Glomerular endothelial cell (primary cell): Measurements from ENCODE around the gene GMDS. TPM values are rescaled to one million over a fixed set of nuclear protein-coding genes. Genes with fewer than 3 reads are reported as not detected.

Experiments
- DNase-seq: peaks from one replicate; pipeline ENCODE4 v3.0.0-alpha.2; 2011; ENCODE audit warnings: low read depth, low spot score; ENCODE audit errors: extremely low read depth
- total RNA-seq: library from RNA; depleted of rRNA; stranded (reverse); fragments of >200 nt; gene quantifications from 2 replicates; pipeline ENCODE4 v1.2.3, GENCODE V29; 2015

GMDS gene
- total RNA-seq, 1 donor from 2014 or later, result 26.3 TPM

- no peak for DNase-seq
Observed at GRCh38 chr6:2182251-2182650, 63.2 kb downstream of the GMDS start.

DNA sequence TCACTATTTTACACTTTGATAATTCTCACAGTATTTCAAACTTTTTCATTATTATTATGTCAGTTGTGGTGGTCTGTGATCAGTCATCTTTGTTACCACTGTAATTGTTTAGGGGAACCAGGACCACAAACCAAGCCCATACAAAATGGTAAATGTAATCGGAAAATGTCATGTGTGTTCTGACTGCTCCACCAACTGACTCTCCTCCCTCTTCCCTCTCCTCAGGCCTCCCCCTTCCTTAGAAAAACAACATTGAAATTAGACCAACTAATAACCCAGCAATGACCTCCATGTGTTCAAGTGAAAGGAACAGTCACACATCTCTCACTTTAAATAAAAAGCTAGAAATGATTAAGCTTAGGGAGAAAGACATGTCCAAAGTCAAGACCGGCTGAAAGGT lies 63.8 kb downstream of the GMDS start:
- no peak for DNase-seq

- no peak for DNase-seq
Observed at GRCh38 chr6:2179950-2180349, 65.5 kb downstream of the GMDS start.

- DNase-seq, result no peak
Observed at GRCh38 chr6:2179241-2179640, 66.2 kb downstream of the GMDS start.

DNA sequence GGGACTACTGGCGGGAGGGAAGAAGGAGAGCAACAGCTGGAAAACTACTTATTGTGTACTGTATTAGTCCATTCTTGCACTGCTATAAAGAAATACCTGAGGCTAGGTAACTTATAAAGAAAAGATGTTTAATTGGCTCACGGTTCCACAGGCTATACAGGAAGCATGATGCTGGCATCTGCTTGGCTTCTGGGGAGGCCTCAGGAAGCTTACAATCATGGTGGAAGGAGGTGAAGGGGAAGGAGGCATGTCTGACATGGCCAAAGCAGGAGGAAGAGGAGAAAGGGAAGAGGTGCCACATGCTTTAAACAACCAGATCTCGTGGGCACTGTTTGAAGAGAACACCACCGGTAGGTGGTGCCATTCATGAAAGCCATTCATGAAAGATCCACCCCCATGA lies 67.3 kb downstream of the GMDS start:
- DNase-seq, result no peak

DNA sequence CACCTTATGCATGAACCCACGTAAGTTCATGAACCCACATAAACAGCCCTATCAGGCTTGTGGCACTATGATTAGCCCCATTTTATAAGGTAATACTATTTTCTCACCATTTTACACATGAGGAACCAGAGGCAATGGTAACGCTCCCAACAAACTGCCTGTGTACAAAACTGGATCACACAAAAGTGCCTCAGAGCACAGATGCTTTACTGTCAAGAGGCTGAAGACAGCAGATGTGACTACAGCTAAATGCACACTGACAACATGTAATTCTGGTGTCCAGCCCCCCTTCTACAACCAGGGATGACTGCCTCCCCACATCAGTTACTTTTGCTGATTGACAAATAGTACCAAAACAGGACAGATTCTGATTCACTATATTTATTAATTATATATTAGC lies 69.6 kb downstream of the GMDS start:
- DNase-seq, result no peak

DNA sequence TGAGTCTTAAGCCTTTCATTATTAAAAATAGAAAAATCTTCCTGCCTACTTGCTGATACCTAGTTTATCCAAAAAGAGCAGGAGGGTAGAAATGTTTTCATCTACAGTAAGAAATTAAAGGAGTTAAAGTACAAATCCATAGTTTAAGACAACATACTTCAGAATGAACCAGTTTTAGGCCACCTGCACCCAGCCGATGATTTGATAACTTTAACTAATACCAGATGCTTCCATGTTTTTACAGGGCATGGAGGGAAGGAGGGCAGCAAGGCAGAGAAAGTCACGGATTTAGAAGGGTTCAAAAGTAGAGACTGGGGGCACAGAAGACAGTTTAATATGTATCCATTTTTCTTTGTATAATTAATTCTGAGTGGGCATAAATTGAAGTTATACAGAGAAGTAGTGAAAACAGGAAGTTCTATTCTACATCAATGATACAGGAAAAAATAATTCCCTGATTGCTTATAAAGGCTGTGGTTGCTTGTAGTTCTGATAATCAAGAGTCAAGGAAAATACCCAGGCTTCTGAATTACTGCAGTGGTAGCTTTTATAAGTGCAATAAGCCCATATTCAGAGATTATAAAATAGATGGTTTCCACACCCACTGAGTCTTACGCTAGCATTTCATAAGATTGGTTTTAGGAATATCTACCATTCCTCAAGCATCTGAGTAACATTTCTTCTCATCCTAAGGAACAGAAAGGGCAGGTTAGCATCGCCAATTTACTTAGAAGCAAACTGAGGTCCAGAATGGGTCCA lies 72.0 kb downstream of the GMDS start:
- DNase-seq, result no peak

DNA sequence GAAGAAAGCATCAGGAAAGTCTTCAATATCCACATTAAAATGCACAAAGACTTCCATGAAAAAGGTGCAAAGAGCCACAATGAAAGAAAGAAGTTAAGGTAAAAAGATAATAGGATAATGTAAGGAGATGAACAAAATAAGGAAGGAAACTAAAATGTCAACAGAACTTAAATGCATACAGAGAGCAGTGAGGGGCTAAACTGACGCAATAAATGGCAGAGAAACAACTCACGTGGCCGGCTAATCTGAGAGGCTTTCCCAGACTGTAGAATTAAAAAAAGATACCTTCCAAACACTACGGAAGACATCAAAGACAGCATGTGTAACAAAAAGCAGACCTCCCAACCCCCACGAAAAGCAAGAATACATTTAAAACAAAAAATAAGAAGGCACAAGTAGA lies 73.7 kb downstream of the GMDS start:
- DNase-seq, result no peak

DNA sequence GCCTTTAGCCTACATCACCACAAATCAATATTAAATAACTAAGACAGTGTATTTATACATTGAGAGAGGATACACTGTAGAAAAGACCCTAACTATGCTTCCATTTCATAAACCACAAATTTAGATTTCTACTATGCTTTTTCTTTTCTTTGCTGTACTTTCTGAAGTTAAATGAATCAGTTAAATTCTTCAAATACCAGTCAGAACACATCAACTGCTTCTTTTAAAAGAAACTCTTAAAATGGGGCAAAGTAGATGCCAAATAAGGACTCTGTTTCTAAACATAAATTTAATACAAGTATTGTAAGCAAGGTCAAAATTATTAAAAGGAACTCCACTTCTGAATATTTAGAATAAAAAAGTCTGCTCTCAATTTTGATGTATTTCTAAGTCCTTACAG lies 76.9 kb downstream of the GMDS start:
- no peak for DNase-seq

GRCh38 chr6:2166717-2167116 lies 78.7 kb downstream of the GMDS start:
- no peak for DNase-seq

- DNase-seq, result no peak
Observed at GRCh38 chr6:2165286-2165685, 80.1 kb downstream of the GMDS start.

GRCh38 chr6:2164481-2164880 lies 80.9 kb downstream of the GMDS start:
- DNase-seq, result no peak

DNA sequence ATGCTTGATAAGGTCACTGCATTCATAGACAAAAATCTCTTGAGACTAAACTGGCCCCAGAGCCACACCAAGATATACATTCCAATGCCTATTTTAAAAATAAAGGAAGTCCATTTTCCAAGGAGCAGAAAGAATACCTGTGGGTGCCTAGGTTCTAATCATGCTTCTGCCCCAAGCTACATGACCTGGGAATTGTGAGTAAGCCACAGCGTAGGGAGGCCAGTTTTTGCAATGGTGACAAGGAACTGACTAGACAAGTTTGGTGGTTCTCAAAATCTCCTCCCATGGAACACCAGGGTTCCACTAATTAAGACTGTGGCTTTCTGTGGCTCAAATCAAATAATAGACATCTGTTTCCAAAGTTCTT lies 83.3 kb downstream of the GMDS start:
- DNase-seq, result no peak

- DNase-seq, result no peak
Observed at GRCh38 chr6:2158596-2159271, 86.7 kb downstream of the GMDS start.

DNA sequence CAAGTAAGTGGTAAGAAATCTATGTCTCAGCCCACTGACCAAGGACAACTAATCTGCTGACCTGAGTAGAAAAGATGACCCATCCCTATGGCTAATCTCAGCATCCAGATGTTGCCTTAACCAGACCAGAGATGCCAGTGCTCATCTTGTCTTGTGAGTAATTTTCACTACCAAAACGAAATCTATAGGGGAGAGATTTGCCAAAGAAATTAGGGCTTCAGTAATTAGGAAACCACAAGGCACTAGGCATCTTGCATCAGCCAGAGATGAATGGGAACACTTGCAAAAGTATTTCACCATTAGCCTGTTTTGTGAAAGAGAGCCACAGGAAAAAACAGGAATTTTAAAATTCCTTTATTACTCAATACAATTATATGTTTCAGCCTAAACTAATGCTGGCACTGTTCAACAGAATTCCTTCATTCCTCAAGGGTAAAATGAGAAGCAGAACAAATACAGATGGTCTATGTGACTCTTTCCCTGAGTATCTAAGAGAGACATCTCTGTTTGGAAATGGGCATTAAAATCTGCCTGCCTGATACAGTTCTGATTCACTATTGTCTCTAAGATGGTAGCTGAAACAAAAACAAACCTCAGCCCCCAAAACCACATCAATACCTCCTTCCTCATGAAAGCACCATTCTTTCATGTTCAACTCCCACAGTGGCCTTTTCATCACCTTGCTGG lies 87.8 kb downstream of the GMDS start:
- DNase-seq, result no peak

DNA sequence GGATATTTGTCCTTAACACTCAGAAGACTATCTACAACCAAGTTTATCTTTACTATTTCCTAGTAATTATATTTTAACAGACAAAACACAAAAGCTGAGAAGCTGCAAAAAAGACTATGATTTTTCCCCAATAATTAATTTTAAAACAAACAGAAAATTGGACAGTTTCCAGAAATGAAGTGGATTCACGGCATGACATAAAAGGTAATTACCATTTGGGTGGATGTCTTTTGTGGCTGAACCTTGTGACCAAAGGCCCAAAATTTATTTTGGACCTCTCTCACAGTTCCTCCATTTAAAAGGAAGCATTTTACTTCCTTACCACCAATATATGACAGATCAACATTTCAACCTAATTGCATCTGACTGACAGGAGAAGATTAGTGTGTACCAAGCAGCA lies 90.2 kb downstream of the GMDS start:
- DNase-seq, result no peak

DNA sequence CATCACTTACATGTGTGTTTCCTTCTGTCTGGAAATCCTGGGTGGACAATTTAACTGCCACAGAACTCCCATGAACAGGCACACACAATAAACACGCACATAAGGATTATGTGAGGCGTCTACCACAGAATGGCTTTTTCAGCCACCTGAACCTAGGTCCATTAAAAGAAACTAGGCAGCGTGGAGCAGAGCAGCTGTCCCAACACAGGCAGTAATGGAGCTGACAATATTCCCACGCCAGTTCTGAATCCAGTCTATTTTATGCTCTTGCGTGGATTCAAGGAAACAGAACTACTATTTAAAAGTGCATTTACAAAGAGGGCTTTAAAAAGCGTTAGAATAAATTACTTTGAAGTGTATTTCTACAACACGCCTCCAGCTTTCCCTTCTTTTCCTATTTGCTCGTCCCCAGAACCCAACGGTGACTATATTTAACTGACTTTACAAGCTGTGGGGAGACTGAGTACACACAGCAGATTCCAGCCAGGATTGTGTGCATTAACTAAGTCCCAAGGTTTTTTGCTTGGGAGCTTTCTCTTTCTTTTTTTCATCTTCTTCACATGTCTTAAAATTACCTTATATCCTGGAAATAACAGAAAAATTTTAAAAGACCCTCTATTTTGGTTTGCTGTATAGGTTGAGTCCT lies 95.9 kb downstream of the GMDS start:
- no peak for DNase-seq

DNA sequence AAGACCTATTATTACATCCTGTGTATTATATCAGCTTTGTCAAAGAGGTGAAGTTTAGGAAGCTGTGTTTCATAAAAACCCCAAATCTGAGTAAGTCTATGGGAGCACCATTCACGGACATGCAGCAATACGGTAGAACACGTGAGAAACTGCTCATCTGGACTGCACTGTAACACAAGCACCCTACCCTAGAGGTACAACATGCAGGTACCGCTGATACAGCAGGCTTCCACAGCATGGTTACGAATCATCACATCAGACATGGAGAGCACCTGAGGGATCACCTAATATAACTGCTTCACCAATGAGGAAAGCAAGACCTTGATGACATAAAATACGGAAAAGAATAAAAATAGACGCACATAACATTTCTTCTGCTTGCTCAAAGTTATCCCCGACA lies 96.7 kb downstream of the GMDS start:
- no peak for DNase-seq

- no peak for DNase-seq
Observed at GRCh38 chr6:2147766-2148448, 97.5 kb downstream of the GMDS start.

- no peak for DNase-seq
Observed at GRCh38 chr6:2147261-2147660, 98.1 kb downstream of the GMDS start.

GRCh38 chr6:2144210-2144609 lies 101.2 kb downstream of the GMDS start:
- DNase-seq, result no peak
